Upper lobe of left lung (tissue), 4 donors: ENCODE measurements around the gene MTPN.

Source experiments
- POLR2A ChIP-seq, 4 donors: fragments of 450-650 bp; IDR thresholded peaks; one replicate each; pipeline ENCODE4 v1.5.1; 2016 to 2017; ENCODE audit warnings: antibody characterized with exemption in 4 of 4, mild to moderate bottlenecking in 2 of 4
- POLR2AphosphoS5 ChIP-seq, 2 donors: sonication (generic); formaldehyde crosslinking; IDR thresholded peaks; one replicate each; pipeline ENCODE4 v1.5.1; 2017; ENCODE audit warnings: antibody characterized with exemption in 2 of 2
- TF ChIP-seq, protein P1 (sequence below), 6 experiments: fragments of 450-650 bp in 4 of 6; fragments of 200-600 bp in 2 of 6; sonication (generic) in 2 of 6; IDR thresholded peaks; one replicate each; pipeline ENCODE4 v1.5.1; 2016 to 2019; ENCODE audit warnings: antibody characterized with exemption in 6 of 6

DNA sequence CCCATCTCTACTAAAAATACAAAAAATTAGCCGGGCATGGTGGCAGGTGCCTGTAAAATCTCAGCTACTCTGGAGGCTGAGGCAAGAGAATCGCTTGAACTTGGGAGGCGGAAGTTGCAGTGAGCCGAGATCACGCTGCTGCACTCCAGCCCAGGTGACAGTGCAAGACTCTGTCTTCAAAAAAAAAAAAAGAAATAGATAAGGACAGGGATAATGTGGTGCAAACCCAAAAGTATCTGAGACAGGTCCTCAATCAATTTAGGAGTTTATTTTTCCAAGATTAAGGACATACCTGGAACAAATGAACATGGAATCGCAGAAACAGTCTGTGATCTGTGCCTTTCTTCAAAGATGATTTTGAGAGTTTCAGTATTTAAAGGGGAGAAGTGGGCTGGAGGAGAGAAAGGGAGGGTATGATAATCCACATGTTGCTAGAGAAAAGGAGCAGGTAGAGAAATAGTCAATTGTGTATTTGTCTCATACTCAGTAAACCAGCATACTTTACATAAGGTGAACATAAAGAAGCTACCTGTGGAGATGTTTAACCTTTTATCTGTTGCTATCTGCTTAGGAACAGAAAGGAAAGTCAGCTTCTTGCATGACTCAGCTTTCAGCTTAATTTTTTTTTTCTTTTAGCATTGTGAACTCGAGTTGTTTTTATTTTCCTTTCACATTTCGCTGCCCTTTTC is 4.9 kb upstream of the MTPN start:
- TF ChIP-seq, protein P1, sequence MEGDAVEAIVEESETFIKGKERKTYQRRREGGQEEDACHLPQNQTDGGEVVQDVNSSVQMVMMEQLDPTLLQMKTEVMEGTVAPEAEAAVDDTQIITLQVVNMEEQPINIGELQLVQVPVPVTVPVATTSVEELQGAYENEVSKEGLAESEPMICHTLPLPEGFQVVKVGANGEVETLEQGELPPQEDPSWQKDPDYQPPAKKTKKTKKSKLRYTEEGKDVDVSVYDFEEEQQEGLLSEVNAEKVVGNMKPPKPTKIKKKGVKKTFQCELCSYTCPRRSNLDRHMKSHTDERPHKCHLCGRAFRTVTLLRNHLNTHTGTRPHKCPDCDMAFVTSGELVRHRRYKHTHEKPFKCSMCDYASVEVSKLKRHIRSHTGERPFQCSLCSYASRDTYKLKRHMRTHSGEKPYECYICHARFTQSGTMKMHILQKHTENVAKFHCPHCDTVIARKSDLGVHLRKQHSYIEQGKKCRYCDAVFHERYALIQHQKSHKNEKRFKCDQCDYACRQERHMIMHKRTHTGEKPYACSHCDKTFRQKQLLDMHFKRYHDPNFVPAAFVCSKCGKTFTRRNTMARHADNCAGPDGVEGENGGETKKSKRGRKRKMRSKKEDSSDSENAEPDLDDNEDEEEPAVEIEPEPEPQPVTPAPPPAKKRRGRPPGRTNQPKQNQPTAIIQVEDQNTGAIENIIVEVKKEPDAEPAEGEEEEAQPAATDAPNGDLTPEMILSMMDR (IDR thresholded peaks at IDR 0.05), result no peak
- no peak for TF ChIP-seq POLR2AphosphoS5 (IDR thresholded peaks at IDR 0.05)
- no peak for TF ChIP-seq POLR2A (IDR thresholded peaks at IDR 0.05)
